DOHH2 (cell line): ENCODE results near the gene PLAC8.

ENCODE experiments used
- CTCF ChIP-seq: fragments of 200-600 bp; sonication (generic); IDR thresholded peaks from one replicate; pipeline ENCODE4 v1.5.1; 2014; ENCODE audit warnings: antibody characterized with exemption, mild to moderate bottlenecking, low read depth, low read length; ENCODE audit not compliant: poor library complexity, severe bottlenecking
- EZH2phosphoT487 ChIP-seq: fragments of 200-600 bp; sonication (generic); IDR thresholded peaks from 2 replicates; pipeline ENCODE4 v1.6.1; 2017; ENCODE audit warnings: borderline replicate concordance, mild to moderate bottlenecking, antibody characterized with exemption, low read length, moderate library complexity, mixed read lengths

DNA sequence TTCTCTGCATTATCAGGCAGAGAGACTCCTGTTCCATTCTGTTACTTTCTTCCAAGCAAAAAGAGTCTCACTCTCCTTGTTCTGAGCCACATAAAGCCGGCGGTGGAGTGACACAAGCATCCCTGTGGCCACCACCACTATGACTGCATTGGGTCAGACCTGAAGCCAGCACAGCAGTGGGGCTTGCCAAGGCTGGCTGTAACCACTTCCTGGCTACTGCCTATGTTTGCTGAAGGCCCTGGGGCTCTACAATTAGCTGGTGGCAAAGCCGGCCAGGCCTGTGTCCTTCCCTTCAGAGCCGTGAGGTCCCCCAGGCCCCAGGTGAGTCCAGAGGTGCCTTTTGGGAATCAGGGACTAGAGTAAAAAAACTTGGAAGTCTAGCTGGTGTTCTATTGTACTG lies 31.8 kb downstream of the PLAC8 start:
- no peak for TF ChIP-seq CTCF
- no peak for TF ChIP-seq EZH2phosphoT487
